Natural killer cell (primary cell): ENCODE data around the gene FSTL4. TPM values are rescaled to one million over a fixed set of nuclear protein-coding genes. Genes with fewer than 3 reads are reported as not detected.

ENCODE experiments used
- ATAC-seq, 3 donors: fragments of 150-1000 bp in 2 of 3; fragments of 200-7000 bp in 1 of 3; cut with Tn5 transposase; 1 replicate in 1 of 3; 2 replicates in 2 of 3; pipeline ENCODE4 v1.10.0; 2021; ENCODE audit warnings: mild to moderate bottlenecking in 2 of 3, moderate library complexity in 2 of 3
- DNase-seq, 2 donors: peaks; one replicate each; pipeline versions ENCODE4 v3.0.0 to v3.0.0-alpha.2; 2013 to 2021; ENCODE audit warnings: mixed read lengths in 1 of 2
- H3K27ac ChIP-seq: one replicate; pipeline ENCODE4 v1.5.1; 2013; ENCODE audit warnings: mild to moderate bottlenecking, low read length
- H3K27me3 ChIP-seq: one replicate; pipeline ENCODE4 v1.6.1; 2013; ENCODE audit warnings: low read length; ENCODE audit not compliant: control insufficient read depth, insufficient read depth
- H3K36me3 ChIP-seq: one replicate; pipeline ENCODE4 v1.6.1; 2013; ENCODE audit warnings: low read length; ENCODE audit not compliant: control insufficient read depth, insufficient read depth
- H3K4me1 ChIP-seq: one replicate; pipeline ENCODE4 v1.6.1; 2013; ENCODE audit warnings: low read length; ENCODE audit not compliant: control insufficient read depth, insufficient read depth
- H3K4me3 ChIP-seq: one replicate; pipeline ENCODE4 v1.5.1; 2013; ENCODE audit warnings: low read length
- H3K9me3 ChIP-seq: one replicate; pipeline ENCODE4 v1.6.1; 2013; ENCODE audit warnings: low read length; ENCODE audit not compliant: control insufficient read depth, insufficient read depth
- H3K27ac Mint-ChIP-seq, 2 donors: one replicate each; pipeline ENCODE4 v1.8.0; 2022; ENCODE audit warnings: mild to moderate bottlenecking in 2 of 2, mixed read lengths in 2 of 2, moderate library complexity in 1 of 2
- H3K27me3 Mint-ChIP-seq, 2 donors: one replicate each; pipeline ENCODE4 v1.8.0; 2022; ENCODE audit warnings: low read depth in 2 of 2, mixed read lengths in 2 of 2
- H3K36me3 Mint-ChIP-seq: one replicate; pipeline ENCODE4 v1.8.0; 2022; ENCODE audit warnings: mixed read lengths
- H3K4me1 Mint-ChIP-seq, 2 donors: one replicate each; pipeline ENCODE4 v1.8.0; 2022; ENCODE audit warnings: mixed read lengths in 2 of 2
- H3K4me3 Mint-ChIP-seq: one replicate; pipeline ENCODE4 v1.8.0; 2022; ENCODE audit warnings: mild to moderate bottlenecking, moderate library complexity, mixed read lengths
- H3K9me3 Mint-ChIP-seq, 2 donors: one replicate each; pipeline ENCODE4 v1.8.0; 2022; ENCODE audit warnings: mixed read lengths in 2 of 2
- CTCF ChIP-seq: fragments of 200-600 bp; IDR thresholded peaks from one replicate; pipeline ENCODE4 v1.8.0; 2022; ENCODE audit warnings: antibody characterized with exemption
- WGBS: methylation state at CpG from one replicate; pipeline ENCODE4 v1.1.7; 2013; ENCODE audit warnings: missing lambda C conversion rate; ENCODE audit not compliant: insufficient coverage; 5-methylcytosine and 5-hydroxymethylcytosine counted together
- intact Hi-C: fragments of 100-400 bp; cut with micrococcal nuclease; formaldehyde crosslinking; loops from one replicate; pipeline ENCODE4 v1.14.2; 2022
- total RNA-seq, 4 donors: library from RNA; stranded (reverse); fragments of 120-200 nt in 1 of 4; gene quantifications; one replicate each; pipeline versions ENCODE4 v1.2.3 to v1.2.4, GENCODE V29; 2013 to 2022

The FSTL4 gene
- total RNA-seq, 3 donors from 2014 or later (not counting 1 experiment from before 2014, with no cell fraction given), result 0.11 to 0.75 (median 0.55) TPM

- no peak for TF ChIP-seq CTCF
- H3K27me3 Mint-ChIP-seq, result no peaks in the 10 kb centered on the region
- no peak overlapping the region for H3K27ac Mint-ChIP-seq
- DNase-seq (no peak), ATAC-seq (no peak)
- H3K4me1 Mint-ChIP-seq, result no peaks in the 10 kb centered on the region
- H3K36me3 Mint-ChIP-seq, result no peaks in the 10 kb centered on the region
- Histone ChIP-seq H3K9me3 (no peaks in the 10 kb centered on the region), H3K4me1 (no peaks in the 10 kb centered on the region), H3K4me3 (no peak overlapping the region), H3K36me3 (no peaks in the 10 kb centered on the region), H3K27me3 (no peaks in the 10 kb centered on the region), H3K27ac (no peak overlapping the region)
- WGBS, result 79% methylated on average over 8 of the region's 8 CpGs
- intact Hi-C loops, result no loop called here
- H3K4me3 Mint-ChIP-seq, result no peak overlapping the region
- H3K9me3 Mint-ChIP-seq, result no peaks in the 10 kb centered on the region
These were observed 338.4 kb downstream of the FSTL4 start for GRCh38 chr5:133273661-133274596.

GRCh38 chr5:133272345-133272744 lies 340.0 kb downstream of the FSTL4 start:
- 94% methylated on average over 16 of the region's 16 CpGs for whole genome bisulfite sequencing
- Mint-ChIP-seq H3K36me3 (no peaks in the 10 kb centered on the region), H3K27me3 (no peaks in the 10 kb centered on the region), H3K4me3 (no peak overlapping the region), H3K27ac (no peak overlapping the region), H3K9me3 (no peaks in the 10 kb centered on the region), H3K4me1 (no peaks in the 10 kb centered on the region)
- TF ChIP-seq CTCF, result no peak
- Histone ChIP-seq H3K4me3 (no peak overlapping the region), H3K36me3 (no peaks in the 10 kb centered on the region), H3K9me3 (no peaks in the 10 kb centered on the region), H3K4me1 (no peaks in the 10 kb centered on the region), H3K27ac (no peak overlapping the region), H3K27me3 (no peaks in the 10 kb centered on the region)
- no peak for DNase-seq
- ATAC-seq, result no peak
- intact Hi-C loops, result no loop called here

GRCh38 chr5:133271606-133272005 lies 340.7 kb downstream of the FSTL4 start:
- DNase-seq (no peak), ATAC-seq (no peak)
- Mint-ChIP-seq H3K36me3 (no peaks in the 10 kb centered on the region), H3K4me1 (no peaks in the 10 kb centered on the region), H3K27me3 (no peaks in the 10 kb centered on the region), H3K9me3 (no peaks in the 10 kb centered on the region), H3K4me3 (no peak overlapping the region), H3K27ac (no peak overlapping the region)
- no peak for TF ChIP-seq CTCF
- H3K4me1 ChIP-seq, result no peaks in the 10 kb centered on the region
- H3K4me3 ChIP-seq, result no peak overlapping the region
- H3K27me3 ChIP-seq, result no peaks in the 10 kb centered on the region
- H3K36me3 ChIP-seq, result no peaks in the 10 kb centered on the region
- intact Hi-C loops, result no loop called here
- no peaks in the 10 kb centered on the region for H3K9me3 ChIP-seq
- no peak overlapping the region for H3K27ac ChIP-seq
- 82% methylated on average over 4 of the region's 5 CpGs for WGBS
